Epithelial cell of esophagus (primary cell): ENCODE results near the gene TFCP2L1.

ENCODE experiments used
- DNase-seq: peaks from one replicate; pipeline ENCODE4 v3.0.0; 2010; ENCODE audit warnings: low read depth
- H3K4me3 ChIP-seq: 2 replicates; pipeline ENCODE4 v1.5.1; 2011; ENCODE audit warnings: mild to moderate bottlenecking, low read length, control low read depth
- CTCF ChIP-seq: IDR thresholded peaks from 2 replicates; pipeline ENCODE4 v1.5.1; 2011; ENCODE audit warnings: low read depth, mild to moderate bottlenecking, low read length, control low read depth, inconsistent platforms; ENCODE audit not compliant: insufficient read depth; ENCODE audit errors: missing control alignments

Gene TFCP2L1

GRCh38 chr2:121219866-121220265 lies 65.1 kb downstream of the TFCP2L1 start:
- H3K4me3 ChIP-seq = no peak overlapping the region
- no peak for TF ChIP-seq CTCF
- no peak for DNase-seq

- DNase-seq = no peak
- no peak overlapping the region for H3K4me3 ChIP-seq
- TF ChIP-seq CTCF = no peak
These were observed 66.5 kb downstream of the TFCP2L1 start for GRCh38 chr2:121218386-121218938.

- H3K4me3 ChIP-seq = no peak overlapping the region
- no peak for DNase-seq
These were observed 67.4 kb downstream of the TFCP2L1 start for GRCh38 chr2:121217627-121218026.

GRCh38 chr2:121214296-121214695 lies 70.7 kb downstream of the TFCP2L1 start:
- DNase-seq = no peak
- no peak overlapping the region for H3K4me3 ChIP-seq
- TF ChIP-seq CTCF = no peak

More at GRCh38 chr2:121217627-121218026, 67.4 kb downstream of the TFCP2L1 start:
- no peak for TF ChIP-seq CTCF

- DNase-seq = no peak
- TF ChIP-seq CTCF = no peak
- no peak overlapping the region for H3K4me3 ChIP-seq
These were observed 71.6 kb downstream of the TFCP2L1 start for GRCh38 chr2:121213386-121213785.

- no peak overlapping the region for H3K4me3 ChIP-seq
- TF ChIP-seq CTCF = no peak
- DNase-seq = no peak
These were observed 72.2 kb downstream of the TFCP2L1 start for GRCh38 chr2:121212661-121213325.

GRCh38 chr2:121211689-121212151 lies 73.3 kb downstream of the TFCP2L1 start:
- peak; percentile 8 for TF ChIP-seq CTCF

More at GRCh38 chr2:121211689-121212151, 73.3 kb downstream of the TFCP2L1 start:
- DNase-seq = peak; percentile 89
- no peak overlapping the region for H3K4me3 ChIP-seq
